WTC11 (cell line): Measurements from ENCODE around the gene ILKAP.

Experiments
- AR ChIP-seq: fragments of 250-450 bp; sonication (Bioruptor Pico); IDR thresholded peaks from 2 replicates; pipeline ENCODE4 v1.9.0; 2021; ENCODE audit warnings: mild to moderate bottlenecking
- ATF3 ChIP-seq: sonication (generic); formaldehyde crosslinking; conservative IDR thresholded peaks from 2 replicates; pipeline ENCODE4 v1.8.1; 2022; ENCODE audit warnings: mild to moderate bottlenecking, missing genetic modification reagents
- CBFB ChIP-seq: sonication (generic); formaldehyde crosslinking; IDR thresholded peaks from 2 replicates; pipeline ENCODE4 v1.8.1; 2022; ENCODE audit warnings: mild to moderate bottlenecking, low read depth, missing genetic modification reagents
- CREB1 ChIP-seq: sonication (generic); formaldehyde crosslinking; IDR thresholded peaks from 2 replicates; pipeline ENCODE4 v1.8.0; 2023; ENCODE audit warnings: mild to moderate bottlenecking, missing genetic modification reagents
- CTCF ChIP-seq: fragments of 200-600 bp; IDR thresholded peaks from 2 replicates; pipeline ENCODE4 v1.8.0; 2022; ENCODE audit warnings: antibody characterized with exemption
- MAX ChIP-seq: sonication (generic); formaldehyde crosslinking; IDR thresholded peaks from 2 replicates; pipeline ENCODE4 v1.8.0; 2022; ENCODE audit warnings: mild to moderate bottlenecking, missing genetic modification reagents
- NFE2L1 ChIP-seq: sonication (generic); formaldehyde crosslinking; IDR thresholded peaks from 2 replicates; pipeline ENCODE4 v1.8.1; 2023; ENCODE audit warnings: missing genetic modification reagents
- NFYB ChIP-seq: sonication (generic); formaldehyde crosslinking; conservative IDR thresholded peaks from 2 replicates; pipeline ENCODE4 v1.8.0; 2022; ENCODE audit warnings: low read depth, missing genetic modification reagents
- NR3C1 ChIP-seq: sonication (generic); formaldehyde crosslinking; conservative IDR thresholded peaks from 2 replicates; pipeline ENCODE4 v1.8.1; 2023; ENCODE audit warnings: low read depth, mild to moderate bottlenecking, missing genetic modification reagents
- PRDM15 ChIP-seq: sonication (generic); formaldehyde crosslinking; IDR thresholded peaks from 2 replicates; pipeline ENCODE4 v1.8.0; 2022; ENCODE audit warnings: missing genetic modification reagents
- STAT6 ChIP-seq: sonication (generic); formaldehyde crosslinking; conservative IDR thresholded peaks from 2 replicates; pipeline ENCODE4 v1.8.1; 2023; ENCODE audit warnings: mild to moderate bottlenecking, low read depth, missing genetic modification reagents, moderate library complexity
- USF1 ChIP-seq: sonication (generic); formaldehyde crosslinking; IDR thresholded peaks from 2 replicates; pipeline ENCODE4 v1.8.0; 2022; ENCODE audit warnings: mild to moderate bottlenecking, missing genetic modification reagents
- ZNF512 ChIP-seq: sonication (generic); formaldehyde crosslinking; IDR thresholded peaks from 2 replicates; pipeline ENCODE4 v1.8.1; 2022; ENCODE audit warnings: missing genetic modification reagents, borderline replicate concordance

GRCh38 chr2:238174701-238175100 is 28.8 kb downstream of the ILKAP start:
- TF ChIP-seq CREB1 (CRISPR knock-in tag) (no peak), MAX (CRISPR knock-in tag) (no peak), AR (no peak), CBFB (CRISPR knock-in tag) (no peak), CTCF (no peak), USF1 (CRISPR knock-in tag) (no peak), NFE2L1 (CRISPR knock-in tag) (no peak), NFYB (CRISPR knock-in tag) (no peak), STAT6 (CRISPR knock-in tag) (no peak), NR3C1 (no peak), PRDM15 (no peak), ZNF512 (CRISPR knock-in tag) (no peak), ATF3 (CRISPR knock-in tag) (no peak)
